ENCODE results near the gene WRAP53. TPM values are rescaled to one million over a fixed set of nuclear protein-coding genes. Genes with fewer than 3 reads are reported as not detected.

WRAP53 gene
- total and polyA plus RNA-seq, 2 of the 13 experiments (the other 11 are each of a cell fraction or from before 2014, with no cell fraction given): 7.0 to 19.5 TPM

GRCh38 chr17:7687908-7688807 lies at the start of gene WRAP53 (continued):
- TF ChIP-seq ZBTB46 (CRISPR knock-in tag; IDR thresholded peaks at IDR 0.05; ENCODE audit: borderline replicate concordance) (no peak), ZNF570 (CRISPR knock-in tag; IDR thresholded peaks at IDR 0.05; ENCODE audit: borderline replicate concordance) (no peak), ZNF280D (CRISPR knock-in tag; IDR thresholded peaks at IDR 0.05) (no peak), ZFYVE20 (CRISPR knock-in tag; IDR thresholded peaks at IDR 0.05; ENCODE audit: borderline replicate concordance, low read depth) (no peak), IRF9 (CRISPR knock-in tag; IDR thresholded peaks at IDR 0.05; ENCODE audit: borderline replicate concordance) (no peak), ZNF607 (CRISPR knock-in tag; IDR thresholded peaks at IDR 0.05; ENCODE audit: borderline replicate concordance) (peak; percentile 45; the same call in 1 of the 2 replicates), TBL1XR1 (IDR thresholded peaks at IDR 0.05; ENCODE audit: borderline replicate concordance, low read length, partially characterized antibody) (peak; percentile 47), ZNF251 (CRISPR knock-in tag; IDR thresholded peaks at IDR 0.05) (no peak), GATAD2A (CRISPR knock-in tag; IDR thresholded peaks at IDR 0.05) (peak; percentile 40; the same call in 1 of the 2 replicates), IKZF5 (CRISPR knock-in tag; IDR thresholded peaks at IDR 0.05) (peak; percentile 66), ZNF713 (CRISPR knock-in tag; IDR thresholded peaks at IDR 0.05) (no peak), ZNF275 (CRISPR knock-in tag; IDR thresholded peaks at IDR 0.05; ENCODE audit: borderline replicate concordance) (no peak), THRA (CRISPR knock-in tag; IDR thresholded peaks at IDR 0.05; ENCODE audit: borderline replicate concordance) (peak; percentile 14), GPN1 (CRISPR knock-in tag; IDR thresholded peaks at IDR 0.05; ENCODE audit: borderline replicate concordance) (no peak), JUN (CRISPR knock-in tag; IDR thresholded peaks at IDR 0.05) (no peak), ZNF274 (CRISPR knock-in tag; IDR thresholded peaks at IDR 0.05) (no peak), CAMTA2 (CRISPR knock-in tag; IDR thresholded peaks at IDR 0.05; ENCODE audit: borderline replicate concordance) (no peak), ZSCAN12 (CRISPR knock-in tag; IDR thresholded peaks at IDR 0.05) (no peak)
